Activated naive CD8-positive, alpha-beta T cell treated with anti-CD3 and anti-CD28 coated beads, Interleukin-2, amount 50 U/mL, for 16 hours (primary cell): ENCODE results near the gene POMT2.

Experiments used
- DNase-seq: peaks from one replicate; pipeline ENCODE4 v3.0.0-alpha.2; 2020; ENCODE audit warnings: low read depth, low spot score

The POMT2 gene

GRCh38 chr14:77240336-77240915 is 80.3 kb downstream of the POMT2 start:
- DNase-seq, result no peak

GRCh38 chr14:77239412-77239811 is 81.3 kb downstream of the POMT2 start:
- no peak for DNase-seq

GRCh38 chr14:77238996-77239395 is 81.7 kb downstream of the POMT2 start:
- DNase-seq, result no peak

GRCh38 chr14:77238356-77238755 is 82.3 kb downstream of the POMT2 start:
- no peak for DNase-seq

DNA sequence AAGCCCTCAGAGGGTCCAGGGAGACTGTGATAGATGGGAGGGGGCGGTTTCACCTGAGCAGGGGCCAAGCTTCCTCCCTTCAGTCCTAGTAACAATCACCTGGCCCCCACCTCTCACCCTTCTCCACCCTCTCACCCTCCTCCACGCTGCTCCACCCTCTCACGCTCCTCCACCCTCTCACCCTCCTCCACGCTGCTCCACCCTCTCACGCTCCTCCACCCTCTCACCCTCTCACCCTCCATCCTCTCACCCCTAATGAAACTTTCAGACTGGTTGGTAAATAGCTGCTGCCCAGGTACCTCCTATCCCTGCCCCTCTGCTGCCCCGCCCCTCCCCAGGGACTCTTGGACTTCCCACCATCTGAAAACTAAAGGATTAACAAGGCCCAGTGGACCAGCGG is 83.9 kb downstream of the POMT2 start:
- no peak for DNase-seq

DNA sequence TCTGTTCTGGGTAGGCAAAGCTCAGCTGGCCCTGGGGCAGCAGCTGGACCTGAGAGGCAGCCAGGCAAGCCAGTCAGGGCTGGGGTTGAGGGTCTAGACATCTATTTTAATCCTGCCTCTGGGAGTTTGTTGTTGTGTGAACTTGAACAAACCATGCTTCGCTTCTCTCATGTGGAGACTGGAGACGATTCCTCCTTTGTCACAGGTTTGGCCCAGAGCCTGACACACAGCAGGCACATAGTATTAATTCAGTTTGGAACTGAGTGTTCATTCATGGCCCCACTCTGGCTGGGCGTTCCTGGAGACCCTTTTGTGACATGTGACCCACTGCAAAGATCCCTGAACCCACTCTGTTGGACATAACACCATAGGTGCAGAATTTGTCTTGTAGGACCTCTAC is 89.0 kb downstream of the POMT2 start:
- no peak for DNase-seq

DNA sequence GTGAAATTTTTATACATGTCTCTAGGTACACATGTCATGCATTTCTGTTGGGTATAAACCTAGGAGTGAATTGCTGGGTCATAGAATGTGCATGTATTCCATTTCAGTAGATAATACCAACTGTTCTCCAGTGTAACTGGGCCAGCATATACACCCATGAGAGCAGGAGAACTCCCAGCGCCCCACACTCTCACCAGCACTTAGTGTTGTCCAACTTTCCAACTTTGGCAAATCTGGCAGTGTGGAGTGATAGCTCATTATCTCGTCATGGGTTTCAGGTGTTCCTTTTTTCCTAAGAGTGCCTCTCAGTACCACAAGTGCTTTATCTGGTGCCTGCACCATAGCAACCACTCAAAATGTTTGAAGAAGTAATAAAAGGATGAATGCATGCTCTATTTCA is 89.8 kb downstream of the POMT2 start:
- no peak for DNase-seq

DNA sequence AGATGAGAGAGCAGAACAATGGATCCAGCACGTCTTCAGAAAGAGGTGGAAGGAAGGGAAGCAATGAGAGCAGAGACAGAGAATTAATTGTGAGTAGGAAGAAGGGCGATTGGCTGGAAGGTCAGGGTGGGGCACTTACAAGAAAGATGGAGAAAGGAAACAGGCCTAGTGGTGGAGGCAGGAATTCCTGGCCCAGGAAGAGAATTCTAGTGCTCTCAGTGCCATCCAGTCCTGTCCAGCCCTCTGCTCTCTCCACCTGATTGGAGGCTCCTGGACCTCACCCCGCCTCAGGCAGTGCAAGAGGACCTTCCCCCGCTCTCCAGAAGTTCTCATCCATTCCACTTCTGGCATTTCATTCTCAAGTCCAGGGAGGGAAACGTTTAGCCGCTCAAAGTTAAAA is 92.6 kb downstream of the POMT2 start:
- DNase-seq, result no peak

DNA sequence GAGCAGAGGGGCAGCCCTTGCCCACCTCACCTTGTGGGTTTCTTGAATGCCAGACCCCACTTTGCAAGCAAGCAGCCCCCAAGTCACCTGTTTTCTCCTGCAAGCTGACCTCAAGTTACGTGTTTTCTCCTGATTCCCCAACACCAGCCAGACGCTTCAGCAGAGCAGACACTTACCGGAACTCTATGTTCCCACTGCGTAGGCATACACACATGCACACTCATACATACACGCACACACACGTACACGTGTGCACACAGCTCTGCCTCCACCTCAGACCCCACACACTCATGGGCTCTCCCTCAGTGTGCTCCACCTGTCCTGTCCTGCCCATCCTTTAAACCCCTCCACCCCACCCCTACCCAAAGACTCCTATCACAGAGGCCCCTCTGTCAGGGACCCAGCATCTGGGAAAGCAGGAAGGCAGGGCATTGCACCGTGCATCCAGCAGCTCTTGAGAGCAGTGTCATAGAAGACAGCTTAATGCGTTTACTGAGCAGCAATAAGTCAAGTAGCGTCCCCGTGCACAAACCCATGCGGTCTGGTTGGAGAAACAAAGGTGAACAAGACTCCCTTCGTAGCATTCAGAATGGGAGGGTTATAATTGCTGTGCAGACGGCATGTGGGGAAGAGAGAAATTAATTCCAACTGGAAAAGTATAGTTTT is 94.7 kb downstream of the POMT2 start:
- DNase-seq, result no peak

GRCh38 chr14:77225254-77225653 is 95.4 kb downstream of the POMT2 start:
- DNase-seq, result no peak
